8988T (cell line): ENCODE data around the gene TMEM60.
A peak's percentile ranks its signal among the peaks of the same experiment; 100 is the strongest.
"Not testable (repeated sequence)": the region's sequence is repeated elsewhere in the genome, so short reads cannot be mapped to it uniquely, and the experiment has no call there.

Experiments used
- DNase-seq: peaks from one replicate; pipeline ENCODE4 v3.0.0; 2011

Gene TMEM60, protein sequence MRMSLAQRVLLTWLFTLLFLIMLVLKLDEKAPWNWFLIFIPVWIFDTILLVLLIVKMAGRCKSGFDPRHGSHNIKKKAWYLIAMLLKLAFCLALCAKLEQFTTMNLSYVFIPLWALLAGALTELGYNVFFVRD

DNA sequence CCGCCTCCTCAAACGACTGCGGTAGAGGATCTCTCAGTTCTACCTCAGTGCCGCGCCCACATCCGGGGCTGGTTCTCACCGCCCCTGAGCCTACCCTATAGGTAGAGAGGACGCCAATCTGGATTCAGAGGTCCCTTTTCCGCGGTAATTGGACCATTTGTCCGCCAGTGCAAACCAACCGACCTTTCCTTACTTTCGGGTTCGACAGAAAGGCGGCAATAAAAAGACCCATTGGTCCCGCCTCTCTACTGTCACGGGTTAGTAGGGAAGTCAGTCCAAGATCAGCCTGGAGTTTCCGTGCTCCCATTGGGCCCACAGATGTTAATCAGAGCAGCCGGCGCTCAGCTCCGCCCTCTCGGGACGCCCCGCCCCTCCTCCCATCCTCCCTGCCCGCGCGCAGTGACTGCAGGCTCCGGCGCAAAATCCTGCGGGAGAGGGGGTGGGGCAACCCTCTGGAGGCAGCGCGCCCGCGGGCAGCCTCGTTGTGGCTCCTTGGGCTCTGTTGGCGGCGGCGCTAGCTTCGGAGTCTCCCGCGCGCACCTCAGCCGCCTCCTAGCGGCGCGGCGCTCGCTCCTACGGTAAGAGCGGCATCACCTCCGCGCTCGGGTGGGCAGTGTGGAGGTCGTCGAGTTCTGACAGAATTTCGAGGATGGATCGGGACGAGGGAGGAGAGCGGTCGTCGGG is at the start of gene TMEM60, which contains the start of gene PHTF2:
Gene TMEM60 (minus strand): TSS at position 41 of the 684 bp plus-strand sequence. CDS start 4,061 bp downstream, outside the sequence.
Gene PHTF2 (plus strand): TSS at position 380 of the 684 bp plus-strand sequence.
- peak; percentile 43 for DNase-seq

DNA sequence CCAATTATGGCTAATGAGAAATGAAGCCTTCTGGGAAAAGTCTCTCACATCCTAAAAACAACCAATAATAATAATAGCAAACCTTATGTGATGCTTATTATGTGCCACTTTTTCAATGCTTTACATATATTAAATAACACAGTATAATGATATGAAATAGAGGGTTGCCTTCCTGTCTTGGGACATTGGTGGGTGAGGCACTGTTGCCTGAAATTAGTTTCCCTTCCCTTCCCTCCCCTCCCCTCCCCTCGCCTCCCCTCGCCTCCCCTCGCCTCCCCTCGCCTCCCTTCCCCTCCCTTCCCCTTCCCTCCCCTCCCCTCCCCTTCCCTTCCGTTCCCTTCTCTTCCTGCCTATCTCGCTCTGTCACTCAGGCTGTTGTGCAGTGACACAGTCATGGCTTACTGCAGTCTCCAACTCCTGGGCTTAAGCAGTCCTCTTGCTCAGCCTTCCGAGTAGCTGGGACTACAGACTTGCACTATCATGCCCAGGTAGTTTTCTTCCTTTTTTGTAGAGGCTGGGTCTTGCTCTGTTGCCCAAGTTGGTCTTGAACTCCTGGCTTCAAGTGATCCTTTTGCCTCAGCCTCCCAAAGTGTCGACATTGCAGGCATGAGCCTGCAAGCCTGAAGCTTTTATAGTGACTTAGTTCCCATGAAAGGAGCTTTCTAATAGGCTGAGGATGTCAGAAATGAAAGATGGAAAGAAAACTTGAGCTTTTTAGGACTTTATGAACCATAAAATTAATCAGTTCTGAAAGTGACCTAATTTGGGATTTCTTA is 48.3 kb upstream of the TMEM60 start:
- DNase-seq, result no peak

DNA sequence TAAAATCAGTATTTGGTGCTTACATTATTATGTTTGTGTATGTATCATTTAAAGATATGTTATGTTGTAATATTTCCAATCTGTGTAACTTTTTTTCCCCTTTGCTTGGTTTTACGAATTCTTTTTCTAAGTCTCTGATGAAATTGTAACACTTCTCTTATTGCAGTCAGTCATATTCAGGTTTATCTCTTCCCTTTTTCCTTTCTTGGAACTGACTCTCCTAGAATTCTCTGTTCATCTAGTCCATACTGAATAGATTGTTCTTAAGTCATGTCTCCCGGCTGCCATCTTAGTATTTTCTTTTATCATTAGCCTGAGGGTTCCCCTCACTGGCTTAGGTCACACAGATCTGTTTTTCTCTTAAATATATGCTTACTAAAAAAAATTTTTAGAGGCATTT is 45.0 kb upstream of the TMEM60 start:
- DNase-seq, result no peak

DNA sequence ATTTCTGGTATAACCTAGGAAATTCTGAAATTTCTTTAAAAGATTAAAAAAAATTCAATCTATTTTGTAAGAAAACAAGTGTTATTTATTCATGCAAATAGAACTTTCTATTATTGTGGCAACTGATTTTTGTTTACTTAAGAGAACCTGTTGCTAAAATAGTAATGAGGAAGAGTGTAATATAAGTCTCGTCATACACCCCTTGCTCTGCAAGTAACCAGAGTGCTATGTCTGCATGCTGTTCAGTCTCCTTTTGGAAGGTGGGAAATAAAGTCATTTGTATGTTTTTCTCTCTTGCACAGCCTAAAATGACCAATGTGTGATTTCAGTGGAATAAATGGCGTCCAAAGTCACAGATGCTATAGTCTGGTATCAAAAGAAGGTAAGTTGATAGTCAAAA is 41.7 kb upstream of the TMEM60 start:
- no peak for DNase-seq

DNA sequence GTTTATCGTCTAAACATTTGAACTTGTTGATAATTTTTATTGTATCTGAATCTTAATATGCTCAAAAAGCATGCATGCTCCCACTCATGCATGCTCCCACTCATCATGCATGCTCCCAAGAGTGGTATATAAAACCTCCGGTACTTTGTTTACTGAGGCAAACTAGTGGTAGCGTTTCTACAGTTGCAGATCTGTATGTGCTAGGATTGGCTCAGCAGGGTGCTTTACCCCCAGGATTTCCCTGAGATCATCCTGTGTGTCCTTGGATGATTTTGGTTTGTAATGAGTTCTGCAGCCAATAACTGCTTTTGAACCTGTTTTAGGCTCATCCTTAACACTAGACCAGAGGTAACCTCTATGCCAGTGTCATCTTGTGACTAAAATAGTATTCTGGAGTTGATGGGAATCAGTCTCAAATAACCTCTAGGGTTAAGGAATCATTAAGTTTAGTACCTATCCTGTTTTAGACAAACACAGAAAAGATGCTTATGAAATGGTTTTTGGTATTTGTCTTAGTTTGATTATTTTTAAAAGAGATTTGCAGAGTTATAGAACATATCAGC is 40.8 kb upstream of the TMEM60 start:
- no peak for DNase-seq

DNA sequence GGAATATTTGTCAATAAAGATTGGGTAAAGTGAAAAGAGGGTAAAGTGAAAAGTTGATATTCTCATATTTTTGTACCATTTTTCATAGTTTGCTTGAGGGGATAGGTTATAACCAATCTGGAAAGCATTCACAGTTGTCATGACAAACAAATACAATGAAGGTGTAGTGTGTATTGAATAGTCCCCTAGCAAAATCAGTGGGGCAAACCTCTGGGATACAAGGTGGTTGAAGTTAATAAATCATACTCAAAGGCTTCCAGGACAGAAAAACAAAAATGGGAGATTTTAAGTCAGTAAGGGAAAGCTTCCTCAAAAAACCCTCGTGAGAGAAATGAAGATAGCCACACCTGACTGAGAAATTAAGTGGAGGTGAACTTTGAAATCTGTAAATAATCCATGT is 39.7 kb upstream of the TMEM60 start:
- DNase-seq, result no peak

DNA sequence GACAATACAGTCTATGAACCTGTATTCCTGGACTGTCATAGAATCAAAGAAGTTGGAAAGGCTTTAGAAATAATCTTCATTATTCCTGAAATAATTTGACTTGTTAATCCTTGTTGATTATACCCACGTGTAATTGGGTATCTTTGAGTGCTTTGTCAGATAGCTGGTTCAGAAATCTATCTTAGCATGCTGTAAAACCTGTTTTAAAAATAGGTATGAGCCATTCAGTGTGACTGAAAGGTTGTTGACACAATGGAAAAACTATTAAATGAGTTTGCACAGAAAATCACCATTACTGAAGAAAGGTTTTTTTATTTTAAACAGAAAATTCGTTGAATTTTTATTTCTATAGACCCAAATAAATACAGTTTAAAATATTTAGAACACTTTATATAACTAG is 39.0 kb upstream of the TMEM60 start:
- no peak for DNase-seq

DNA sequence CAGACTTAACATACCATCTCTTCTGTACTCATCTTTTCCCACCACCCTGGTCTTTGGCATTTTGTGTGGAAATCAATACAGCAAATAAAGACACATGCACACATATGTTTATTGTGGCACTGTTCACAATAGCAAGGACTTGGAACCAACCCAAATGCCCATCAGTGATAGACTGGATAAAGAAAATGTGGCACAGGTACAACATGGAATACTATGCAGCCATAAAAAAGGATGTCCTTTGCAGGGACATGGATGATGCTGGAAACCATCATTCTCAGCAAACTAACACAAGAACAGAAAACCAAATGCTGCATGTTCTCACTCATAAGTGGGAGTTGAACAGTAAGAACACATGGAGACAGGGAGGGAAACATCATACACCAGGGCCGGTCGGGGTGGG is 38.2 kb upstream of the TMEM60 start:
- not testable (repeated sequence) for DNase-seq

DNA sequence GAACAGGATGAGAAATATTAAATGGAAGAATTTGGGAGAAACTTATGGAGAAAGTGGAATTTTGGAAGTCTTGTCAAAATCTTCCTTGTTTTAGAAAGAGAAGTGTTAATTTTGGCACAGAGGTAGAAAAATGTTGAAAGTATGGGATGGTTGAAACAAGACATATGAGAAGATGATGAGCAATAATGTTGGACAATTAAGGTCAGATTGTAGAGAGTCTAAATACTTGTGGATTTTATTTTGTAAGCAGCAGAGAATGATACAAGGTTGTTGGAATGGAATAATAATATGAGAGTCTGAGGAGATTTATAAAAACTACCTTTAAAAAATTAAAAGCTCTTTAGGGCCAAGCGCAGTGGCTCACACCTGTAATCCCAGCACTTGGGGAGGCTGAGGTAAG is 34.9 kb upstream of the TMEM60 start:
- DNase-seq, result no peak

DNA sequence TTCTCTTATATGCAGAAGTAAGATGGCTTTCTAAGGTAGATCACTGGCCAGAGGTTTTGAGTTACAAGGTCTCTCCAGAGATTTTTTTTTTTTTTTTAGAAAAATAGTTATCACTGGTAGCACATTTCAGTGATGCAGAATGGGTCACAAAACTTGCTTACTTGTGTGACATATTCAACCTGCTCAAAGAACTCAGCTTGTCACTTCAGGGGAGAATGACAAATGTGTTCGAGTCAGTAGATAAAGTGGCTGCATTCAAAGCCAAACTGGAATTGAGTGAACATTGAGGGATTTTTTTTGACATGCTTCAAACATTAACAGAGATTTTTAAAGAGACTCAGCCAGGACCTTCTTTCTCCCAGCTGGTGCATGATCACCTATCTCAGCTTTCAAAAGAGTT is 33.7 kb upstream of the TMEM60 start:
- DNase-seq, result no peak

DNA sequence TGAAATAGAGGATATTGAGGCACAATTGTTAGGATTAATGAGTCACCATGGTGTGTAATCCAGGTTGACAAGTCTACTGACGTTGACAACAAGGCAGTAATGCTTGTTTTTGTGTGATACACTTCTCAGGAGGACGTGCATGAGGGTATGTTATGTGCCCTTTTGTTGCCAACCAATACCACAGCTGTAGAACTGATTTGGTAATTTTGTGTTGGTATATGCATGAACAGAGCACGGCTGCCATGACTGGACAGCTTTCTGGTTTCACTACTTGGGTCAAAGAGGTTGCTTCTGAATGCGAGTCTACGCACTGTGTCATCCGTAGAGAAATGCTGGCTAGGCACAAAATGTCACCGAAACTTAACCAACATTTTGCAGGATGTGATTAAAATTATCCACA is 33.2 kb upstream of the TMEM60 start:
- DNase-seq, result no peak

DNA sequence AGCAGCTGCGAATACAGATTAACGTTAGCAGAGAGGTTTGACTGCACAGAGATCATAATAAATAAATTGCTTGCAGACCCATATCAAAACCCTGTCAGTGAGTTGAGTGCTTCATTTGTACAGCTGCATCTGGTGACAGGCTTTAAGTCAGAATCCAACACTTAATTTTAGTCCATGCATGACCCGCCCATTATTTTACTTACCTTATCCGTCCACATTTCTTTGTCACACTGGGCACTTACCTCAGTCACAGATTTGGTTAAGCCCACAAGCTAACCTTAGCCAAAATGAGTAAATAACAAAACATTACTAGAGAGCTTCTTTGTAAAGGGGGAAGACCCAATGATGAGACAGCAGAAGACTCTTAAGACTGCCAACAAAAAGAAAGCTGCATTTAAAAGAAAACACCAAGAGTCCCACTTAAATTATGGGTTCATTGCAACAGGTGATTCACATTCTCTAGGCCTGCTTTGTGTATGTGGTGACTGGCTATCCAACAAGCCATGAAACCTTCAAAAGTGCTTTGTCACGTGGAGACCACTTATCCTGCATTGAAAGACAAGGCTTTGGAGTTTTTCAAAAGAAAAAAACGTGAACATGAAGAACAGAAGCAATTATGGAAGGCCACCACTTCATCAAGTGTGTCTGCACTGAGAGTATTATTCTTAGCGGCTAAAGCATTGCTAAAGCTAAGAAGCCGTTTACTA is 32.6 kb upstream of the TMEM60 start:
- no peak for DNase-seq

DNA sequence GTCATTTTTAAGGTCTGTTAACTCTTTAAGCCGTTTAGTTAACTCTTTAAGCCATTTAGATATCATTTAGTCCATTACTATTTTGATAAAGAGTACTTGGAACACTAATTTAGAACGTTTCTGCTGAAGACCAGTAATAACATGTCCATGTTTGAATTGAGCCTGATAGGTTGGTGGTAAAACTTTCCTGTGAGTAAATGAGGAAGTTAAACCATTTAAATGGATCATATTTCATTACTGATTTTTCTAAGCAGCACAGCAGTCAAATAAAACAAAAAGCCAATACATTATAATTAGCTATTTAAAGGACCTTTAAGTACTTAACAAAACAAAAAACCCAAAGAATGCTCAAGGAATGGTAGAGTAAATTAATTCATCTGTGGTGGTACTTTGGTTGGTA is 29.8 kb upstream of the TMEM60 start:
- DNase-seq, result no peak

DNA sequence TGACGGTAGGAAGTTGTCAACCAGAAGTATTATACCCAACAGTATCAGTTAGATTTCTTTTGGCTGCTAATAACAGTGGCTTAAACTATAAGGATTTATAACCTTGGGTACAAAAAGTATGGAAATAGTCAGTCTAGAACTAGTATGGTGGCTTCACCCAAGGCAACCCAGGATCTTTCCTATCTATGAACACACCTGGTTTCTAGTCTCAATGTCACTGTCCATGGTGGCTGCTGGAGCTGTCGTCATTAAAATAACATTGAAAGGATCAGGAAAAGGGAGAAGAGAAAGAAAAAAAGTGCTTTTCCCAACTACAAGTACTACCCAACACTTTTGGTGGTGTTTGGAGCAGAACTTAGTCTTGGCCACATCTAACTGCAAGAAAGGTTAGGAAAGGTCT is 28.1 kb upstream of the TMEM60 start:
- DNase-seq, result no peak

DNA sequence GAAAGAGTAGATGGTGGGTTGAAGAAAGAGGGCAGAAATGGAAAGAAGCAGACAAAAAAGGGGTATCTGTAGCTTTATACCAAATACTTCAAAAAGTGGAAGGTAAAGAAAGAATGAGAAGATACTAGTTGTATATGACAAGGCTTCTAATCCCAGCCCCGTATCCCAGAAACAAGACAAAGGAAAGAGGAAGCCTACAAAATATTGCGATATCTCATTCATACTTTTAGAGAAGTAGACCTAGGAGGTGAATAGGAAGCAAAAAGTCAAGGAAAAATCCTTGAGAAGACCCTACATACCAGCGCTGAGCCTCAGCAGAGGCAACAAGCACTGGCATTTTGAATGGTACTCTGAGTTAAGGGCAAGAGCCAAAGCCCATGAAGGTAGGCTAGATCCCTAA is 26.9 kb upstream of the TMEM60 start:
- DNase-seq, result no peak

DNA sequence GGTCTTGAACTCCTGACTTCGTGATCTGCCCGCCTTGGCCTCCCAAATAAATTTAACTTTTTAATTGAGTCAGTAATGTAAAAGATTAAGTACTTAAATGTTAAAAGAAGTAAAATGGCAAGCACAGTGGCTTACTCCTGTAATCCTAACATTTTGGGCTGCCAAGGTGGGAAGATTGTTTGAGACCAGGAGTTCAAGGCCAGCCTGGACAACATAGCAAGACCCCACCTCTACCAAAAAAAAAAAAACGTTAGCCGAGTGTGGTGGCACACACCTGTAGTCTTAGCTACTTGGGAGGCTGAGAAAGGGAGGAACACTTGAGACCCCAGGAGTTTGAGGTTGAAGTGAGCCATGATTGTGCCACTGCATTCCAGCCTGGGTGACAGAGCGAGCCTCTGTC is 26.4 kb upstream of the TMEM60 start:
- no peak for DNase-seq

DNA sequence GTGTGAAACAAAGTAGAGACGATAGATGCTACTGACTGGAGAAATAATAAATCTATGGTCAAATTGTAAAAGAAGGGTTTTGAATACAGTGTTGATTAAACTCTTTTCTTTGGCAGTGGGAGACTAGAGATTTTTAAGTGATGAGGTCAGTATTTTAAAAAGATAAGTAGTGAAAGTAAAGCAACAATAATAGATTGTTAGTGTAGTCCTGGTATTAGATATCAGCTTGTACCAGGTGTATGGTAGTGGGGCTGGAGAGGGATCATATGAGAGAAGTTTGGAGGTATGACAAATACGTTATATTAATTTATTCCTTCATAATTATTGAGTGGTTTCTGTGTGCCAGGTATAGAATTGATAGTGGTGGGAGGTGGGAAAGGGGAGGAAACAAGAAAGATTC is 25.6 kb upstream of the TMEM60 start:
- DNase-seq, result no peak

DNA sequence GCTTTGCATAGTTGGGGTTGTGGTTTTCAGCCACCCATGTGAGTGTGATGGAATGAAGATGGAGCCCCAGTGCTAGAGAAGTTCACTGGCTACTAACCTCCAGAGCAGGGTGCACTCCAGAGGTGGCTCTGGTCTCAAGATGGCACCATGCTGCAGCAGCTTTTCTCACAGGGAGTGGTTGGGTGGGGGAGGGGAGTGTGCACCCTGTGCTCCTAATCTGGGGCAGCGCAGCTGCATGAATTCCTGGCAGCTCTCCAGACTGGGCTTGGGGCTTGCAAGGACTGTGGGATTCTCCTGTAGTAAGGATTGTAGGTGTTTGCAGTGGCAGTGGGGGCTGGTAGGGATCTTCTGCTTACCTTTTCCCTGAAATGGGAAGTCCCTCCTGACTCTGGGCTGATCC is 24.0 kb upstream of the TMEM60 start:
- DNase-seq, result no peak

DNA sequence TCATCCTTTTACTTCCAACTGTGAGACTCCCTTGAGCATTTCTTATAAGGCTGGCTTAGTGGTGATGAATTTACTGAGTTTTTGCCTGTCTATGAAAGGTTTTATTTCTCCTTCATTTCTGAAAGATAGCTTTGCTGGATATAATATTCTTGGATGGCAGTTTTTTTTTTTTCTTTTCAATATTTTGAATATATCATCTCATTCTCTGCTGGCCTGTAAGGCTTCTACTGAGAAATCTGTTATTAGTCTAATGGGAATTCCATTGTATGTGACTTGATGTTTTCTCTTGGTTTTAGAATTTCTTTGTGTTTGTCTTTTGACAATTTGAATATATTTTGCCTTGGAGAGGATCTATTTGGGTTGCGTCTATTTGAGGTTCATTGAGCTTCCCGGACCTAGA is 22.7 kb upstream of the TMEM60 start:
- no peak for DNase-seq

DNA sequence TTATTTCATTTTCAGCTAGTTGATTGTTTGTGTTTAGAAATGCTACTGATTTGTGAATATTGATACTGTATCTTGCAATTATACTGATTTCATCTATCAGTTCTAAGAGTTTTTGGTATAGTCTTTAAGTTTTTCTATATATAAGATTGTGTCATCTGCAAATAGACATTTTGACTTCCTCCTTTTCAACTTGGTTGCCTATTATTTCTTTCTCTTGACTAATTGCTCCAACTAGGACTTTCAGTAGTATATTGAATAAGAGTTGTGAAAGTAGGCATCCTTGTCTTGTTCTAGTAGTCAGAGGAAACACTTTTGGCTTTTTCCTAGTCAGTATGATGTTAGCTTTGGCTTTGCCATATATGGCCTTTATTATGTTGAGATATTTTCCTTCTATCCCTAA is 20.8 kb upstream of the TMEM60 start:
- no peak for DNase-seq

DNA sequence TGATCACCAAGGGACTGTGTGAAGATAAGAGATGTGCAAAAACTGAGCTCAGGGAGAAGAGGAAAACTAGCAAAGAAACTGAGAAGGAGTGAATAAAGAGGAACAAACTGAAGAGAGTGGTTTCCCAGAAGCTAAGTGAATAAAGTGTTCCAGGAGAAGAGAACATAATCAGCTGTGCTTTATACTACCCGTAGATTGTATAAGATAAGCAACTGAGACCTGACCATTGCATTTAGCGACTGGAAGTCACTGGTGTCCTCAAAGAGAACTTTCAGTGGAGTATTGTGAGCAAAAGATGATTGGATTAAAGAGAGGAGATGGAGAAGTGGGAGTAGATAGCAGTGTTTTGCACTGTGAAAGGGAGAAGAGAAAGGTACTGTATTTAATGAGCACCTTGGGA is 14.9 kb upstream of the TMEM60 start:
- no peak for DNase-seq

DNA sequence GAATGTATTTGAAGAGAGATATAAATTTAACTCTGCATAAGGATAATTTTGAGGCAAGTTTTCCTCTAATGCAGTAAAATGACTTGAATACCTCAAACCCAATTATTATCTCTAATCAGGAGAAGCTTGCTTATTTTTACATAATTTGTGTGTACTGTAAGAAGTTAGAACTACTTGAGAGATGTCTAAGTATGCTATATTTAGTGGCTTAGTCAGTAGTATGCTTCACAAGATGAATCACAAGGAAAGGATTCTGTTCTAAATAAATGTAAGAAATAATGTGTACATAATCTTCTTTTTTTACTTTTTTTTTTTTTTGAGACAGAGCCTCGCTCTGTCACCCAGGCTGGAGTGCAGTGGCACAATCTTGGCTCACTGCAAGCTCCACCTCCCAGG is 14.1 kb upstream of the TMEM60 start:
- no peak for DNase-seq

DNA sequence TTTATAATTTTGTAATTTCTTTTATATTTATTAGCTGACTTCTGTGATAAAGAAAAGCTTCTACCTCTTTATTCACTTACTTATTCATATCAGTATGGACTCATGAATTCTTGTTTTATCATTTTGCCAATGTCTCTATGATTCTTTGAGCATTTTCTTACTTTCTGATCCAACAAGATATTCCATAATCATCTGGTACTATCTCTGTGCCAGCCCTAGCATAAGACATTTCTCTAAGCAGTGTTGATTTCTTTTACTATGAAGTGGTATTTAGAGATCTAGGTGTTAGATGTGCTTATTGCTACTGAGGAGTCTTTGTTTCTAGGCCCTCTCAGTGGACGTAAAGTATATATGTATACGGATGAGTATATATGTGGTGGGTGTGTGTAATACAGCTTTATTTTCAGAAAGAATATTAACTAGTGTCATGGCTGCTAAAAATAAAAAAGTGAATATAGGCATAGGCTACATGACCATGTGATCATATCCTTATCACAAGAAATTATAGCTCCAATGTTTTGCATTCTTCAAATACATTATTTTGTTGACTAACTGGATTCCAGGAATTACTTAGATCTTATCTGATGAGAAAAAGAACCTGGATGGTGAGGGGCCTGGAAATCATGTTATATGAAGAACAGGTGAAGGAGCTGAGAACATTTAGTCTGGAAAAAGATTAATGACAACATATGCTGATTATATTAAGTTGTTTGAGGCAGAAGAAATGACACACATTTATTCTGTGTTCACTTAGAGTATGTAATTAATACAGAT is 13.5 kb upstream of the TMEM60 start:
- DNase-seq, result no peak
